Activated B cell treated with CpG ODN at 0.5 μM for 24 hours (primary cell): ENCODE results near the gene AMER3. TPM values are rescaled to one million over a fixed set of nuclear protein-coding genes. Genes with fewer than 3 reads are reported as not detected.

Source experiments
- ATAC-seq: fragments of 200-7000 bp; cut with Tn5 transposase; one replicate; pipeline ENCODE4 v1.10.0; 2021; ENCODE audit warnings: low read depth, mild to moderate bottlenecking, moderate library complexity
- CTCF ChIA-PET: fragments of 350-600 bp; sonication (Branson Sonifier 250); formaldehyde crosslinking; loops from one replicate; lab custom pipeline; 2021; ENCODE audit warnings: antibody characterized with exemption; lab: Charles Lee
- POLR2A ChIA-PET: fragments of 350-600 bp; sonication (Branson Sonifier 250); formaldehyde crosslinking; loops from one replicate; lab custom pipeline; 2021; ENCODE audit warnings: antibody characterized with exemption; lab: Charles Lee
- DNase-seq: peaks from one replicate; pipeline ENCODE4 v3.0.0; 2022
- H3K27ac Mint-ChIP-seq: one replicate; pipeline ENCODE4 v1.8.0; 2020; ENCODE audit warnings: mixed read lengths
- H3K27me3 Mint-ChIP-seq: one replicate; pipeline ENCODE4 v1.8.0; 2021; ENCODE audit warnings: mixed read lengths
- H3K36me3 Mint-ChIP-seq: one replicate; pipeline ENCODE4 v1.8.0; 2021; ENCODE audit warnings: low read depth, mixed read lengths
- H3K4me1 Mint-ChIP-seq: one replicate; pipeline ENCODE4 v1.8.0; 2021; ENCODE audit warnings: mixed read lengths
- H3K4me3 Mint-ChIP-seq: one replicate; pipeline ENCODE4 v1.8.0; 2020; ENCODE audit warnings: mild to moderate bottlenecking, mixed read lengths
- H3K9me3 Mint-ChIP-seq: one replicate; pipeline ENCODE4 v1.8.0; 2020; ENCODE audit warnings: mixed read lengths
- CTCF ChIP-seq: fragments of 200-600 bp; IDR thresholded peaks from one replicate; pipeline ENCODE4 v1.8.0; 2022; ENCODE audit warnings: antibody characterized with exemption, mild to moderate bottlenecking
- intact Hi-C: fragments of 100-400 bp; cut with micrococcal nuclease; formaldehyde crosslinking; loops from one replicate; pipeline ENCODE4 v1.15.1; 2024
- total RNA-seq: library from RNA; stranded (reverse); gene quantifications from 2 replicates; pipeline ENCODE4 v1.2.3, GENCODE V29; 2022

AMER3 gene
- total RNA-seq, 1 donor from 2014 or later, result not detected

GRCh38 chr2:130807659-130808385 lies 52.5 kb downstream of the AMER3 start:
- CTCF ChIA-PET, result interaction anchor here (1.1 kb wide), 1 partner anchor 11 kb away, joined by 3 read pairs; no protein-coding TSS in a partner anchor
- no peak for TF ChIP-seq CTCF
- H3K27me3 Mint-ChIP-seq, result peaks cover 9% of the 10 kb centered on the region
- H3K4me1 Mint-ChIP-seq, result peaks cover 16% of the 10 kb centered on the region
- no peaks in the 10 kb centered on the region for H3K36me3 Mint-ChIP-seq
- H3K4me3 Mint-ChIP-seq, result no peak overlapping the region
- ATAC-seq (no peak), DNase-seq (no peak)
- intact Hi-C loops, result no loop called here
- no peak overlapping the region for H3K27ac Mint-ChIP-seq
- no peaks in the 10 kb centered on the region for H3K9me3 Mint-ChIP-seq
- POLR2A ChIA-PET, result no interaction called here

- ATAC-seq (no peak), DNase-seq (no peak)
- TF ChIP-seq CTCF, result no peak
- H3K4me3 Mint-ChIP-seq, result no peak overlapping the region
- H3K27me3 Mint-ChIP-seq, result peaks cover 9% of the 10 kb centered on the region
- no peaks in the 10 kb centered on the region for H3K36me3 Mint-ChIP-seq
- no peak overlapping the region for H3K27ac Mint-ChIP-seq
- no peaks in the 10 kb centered on the region for H3K9me3 Mint-ChIP-seq
- H3K4me1 Mint-ChIP-seq, result peaks cover 16% of the 10 kb centered on the region
- ChIA-PET CTCF (interaction anchor here (1.1 kb wide), 1 partner anchor 11 kb away, joined by 3 read pairs; no protein-coding TSS in a partner anchor), POLR2A (no interaction called here)
- intact Hi-C loops, result no loop called here
Observed at GRCh38 chr2:130808482-130809268, 53.3 kb downstream of the AMER3 start.

GRCh38 chr2:130810490-130810889 lies 55.1 kb downstream of the AMER3 start:
- H3K36me3 Mint-ChIP-seq, result no peaks in the 10 kb centered on the region
- H3K4me3 Mint-ChIP-seq, result no peak overlapping the region
- H3K27me3 Mint-ChIP-seq, result peaks cover 9% of the 10 kb centered on the region
- no peaks in the 10 kb centered on the region for H3K9me3 Mint-ChIP-seq
- POLR2A ChIA-PET, result no interaction called here
- intact Hi-C loops, result no loop called here
- CTCF ChIA-PET, result interaction anchor here (1.1 kb wide), 1 partner anchor 12 kb away, joined by 4 read pairs; no protein-coding TSS in a partner anchor
- no peak for DNase-seq
- no peak for TF ChIP-seq CTCF
- ATAC-seq, result no peak
- peaks cover 16% of the 10 kb centered on the region for H3K4me1 Mint-ChIP-seq
- H3K27ac Mint-ChIP-seq, result no peak overlapping the region

- CTCF ChIA-PET, result interaction anchor here (1.3 kb wide), 1 partner anchor 16 kb away, joined by 5 read pairs; no protein-coding TSS in a partner anchor
Observed at GRCh38 chr2:130813722-130814121, 58.4 kb downstream of the AMER3 start.

More at GRCh38 chr2:130813722-130814121, 58.4 kb downstream of the AMER3 start:
- POLR2A ChIA-PET, result no interaction called here
- H3K27me3 Mint-ChIP-seq, result peaks cover 10% of the 10 kb centered on the region
- no peak for ATAC-seq
- no peak for DNase-seq
- no peak overlapping the region for H3K27ac Mint-ChIP-seq
- intact Hi-C loops, result no loop called here
- peaks cover 2% of the 10 kb centered on the region for H3K9me3 Mint-ChIP-seq
- no peak for TF ChIP-seq CTCF
- H3K4me3 Mint-ChIP-seq, result no peak overlapping the region
- no peaks in the 10 kb centered on the region for H3K36me3 Mint-ChIP-seq
- peaks cover 16% of the 10 kb centered on the region for H3K4me1 Mint-ChIP-seq
